Effector CD8-positive, alpha-beta T cell (primary cell): ENCODE results near the gene LRGUK.

Source experiments
- DNase-seq: peaks from one replicate; lab custom pipeline; 2025; lab: John Stamatoyannopoulos, UW

Gene LRGUK

DNA sequence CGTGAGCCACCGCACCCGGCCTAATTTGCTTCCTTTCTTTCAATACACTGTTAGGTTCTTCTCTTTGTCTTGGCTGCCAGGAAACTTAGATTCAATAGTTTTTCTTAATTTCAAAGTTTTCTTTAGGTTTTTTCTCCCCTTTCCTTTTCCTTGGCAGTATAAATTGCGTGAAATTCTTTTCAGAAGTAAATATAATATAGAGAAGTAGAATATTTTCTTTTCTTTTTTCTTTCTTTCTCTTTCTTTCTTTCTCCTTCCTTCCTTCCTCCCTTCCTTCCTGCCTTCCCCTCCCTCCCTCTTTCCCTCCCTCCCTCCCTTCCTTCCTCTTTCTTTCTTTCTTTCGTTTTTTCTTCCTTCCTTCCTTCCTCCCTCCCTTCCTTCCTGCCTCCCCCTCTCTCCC is 1.7 kb downstream of the LRGUK start:
- DNase-seq: no peak

DNA sequence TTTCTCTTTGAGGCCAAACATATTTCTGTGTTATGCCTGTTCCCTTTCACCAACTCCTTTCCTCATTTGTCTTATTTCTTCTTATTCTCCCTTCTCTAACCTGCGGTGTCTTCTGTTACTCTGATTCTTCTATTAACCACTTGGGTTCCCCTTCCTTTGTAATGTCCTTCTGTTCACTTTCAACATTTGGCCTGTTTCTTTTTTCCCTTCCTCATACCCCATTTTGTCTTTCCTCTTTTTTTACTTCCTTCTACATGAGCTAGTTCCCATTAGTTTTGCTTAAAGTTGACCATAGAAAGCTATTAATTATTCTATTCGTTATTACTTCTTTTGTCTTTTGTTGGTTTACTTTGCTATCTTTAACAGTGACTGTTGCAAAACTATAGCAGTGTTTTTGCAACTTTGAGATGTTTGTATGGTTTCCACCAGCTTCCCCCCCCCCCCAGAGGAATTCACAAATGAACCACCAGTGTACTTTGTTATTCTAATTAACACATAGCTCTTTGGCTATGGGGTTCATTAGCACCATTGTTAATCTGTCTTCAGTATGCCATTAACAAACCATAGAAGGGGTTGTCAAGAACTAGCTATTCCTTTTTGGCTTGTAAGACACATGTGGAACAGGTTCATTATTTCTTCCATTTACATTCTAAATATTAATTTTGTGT is 2.9 kb downstream of the LRGUK start:
- no peak for DNase-seq

DNA sequence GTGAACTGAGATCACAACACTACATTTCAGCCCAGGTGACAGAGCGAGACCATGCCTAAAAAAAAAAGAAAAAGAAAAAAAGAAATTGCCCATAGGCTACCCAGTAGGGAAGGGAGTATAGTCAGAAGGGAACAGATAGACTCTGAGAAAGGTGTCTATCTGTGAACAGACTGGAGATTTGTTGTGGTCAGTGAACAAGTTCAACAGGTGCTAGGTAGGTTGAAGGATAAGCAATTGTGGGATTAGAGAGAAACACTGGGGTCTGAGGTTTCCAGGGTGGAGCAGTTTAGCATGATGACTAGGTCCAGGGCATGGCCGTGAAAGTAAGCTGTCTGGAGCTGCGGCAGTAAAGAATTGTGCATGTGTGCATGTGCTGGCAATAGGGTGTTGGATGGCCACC is 6.9 kb downstream of the LRGUK start:
- no peak for DNase-seq

DNA sequence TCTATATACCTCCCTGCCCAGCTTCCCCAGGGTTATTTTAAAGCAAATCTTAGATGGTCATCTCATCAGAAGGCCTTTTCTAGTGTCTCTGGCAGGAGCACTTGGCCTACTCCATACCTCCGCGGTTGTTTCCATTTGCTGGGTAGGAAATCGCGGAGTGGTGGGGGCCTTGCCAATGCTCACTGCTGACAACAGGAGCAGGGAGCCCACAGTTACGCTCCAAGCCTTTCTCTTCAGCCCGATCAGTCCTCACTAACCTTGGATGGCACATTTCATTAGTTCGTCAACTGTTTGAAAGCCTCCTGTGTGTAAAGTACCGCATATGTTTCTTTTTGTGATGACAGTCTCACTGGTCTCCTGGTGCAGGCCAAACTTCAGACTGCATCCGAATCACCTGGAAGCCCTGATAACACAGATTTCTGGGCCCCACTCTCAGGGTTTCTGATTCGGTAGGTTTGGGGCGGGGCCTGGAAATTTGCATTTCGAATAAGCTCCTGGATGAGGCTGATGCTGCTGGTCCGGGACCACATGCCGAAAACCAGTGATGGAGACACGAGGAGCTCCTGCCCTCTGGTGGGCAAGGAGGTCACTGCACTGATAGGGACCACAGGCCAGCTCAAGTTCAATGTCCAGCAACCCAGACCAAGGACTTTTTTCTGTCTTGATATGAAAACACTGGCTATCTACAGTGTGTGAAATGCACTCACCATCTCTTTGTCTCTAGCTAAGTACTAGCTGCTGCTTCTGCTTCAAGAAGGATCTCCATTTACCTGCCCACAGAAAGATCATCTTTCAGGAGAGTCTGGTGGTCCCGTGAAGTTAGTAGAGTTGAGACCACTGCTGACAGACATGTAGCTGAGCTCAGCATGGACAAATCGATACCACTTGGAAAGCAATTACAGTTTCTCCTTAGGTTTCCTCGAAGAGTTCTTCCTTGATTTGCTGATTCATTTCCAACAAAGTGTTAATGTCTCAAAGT is 14.0 kb downstream of the LRGUK start:
- DNase-seq: peak; percentile 5

DNA sequence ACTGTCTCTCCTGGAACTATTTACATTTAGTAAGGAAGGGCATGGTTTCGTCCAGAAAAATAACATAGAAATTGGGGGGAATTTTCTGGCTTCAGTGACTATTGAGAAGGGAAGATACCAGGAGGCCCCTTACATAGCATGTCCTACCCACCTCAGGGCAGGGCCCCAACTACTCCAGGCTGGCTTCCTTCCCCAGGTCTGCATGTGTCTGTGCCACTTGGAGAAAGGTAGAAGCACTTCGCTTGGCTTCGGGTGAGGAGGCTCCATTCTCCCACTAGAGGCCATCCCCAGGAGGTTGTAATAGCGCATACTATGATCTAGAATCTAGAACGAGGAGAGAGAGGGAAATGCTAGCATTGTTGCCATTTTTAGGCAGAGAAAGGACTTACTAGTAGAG is 14.7 kb downstream of the LRGUK start:
- no peak for DNase-seq

DNA sequence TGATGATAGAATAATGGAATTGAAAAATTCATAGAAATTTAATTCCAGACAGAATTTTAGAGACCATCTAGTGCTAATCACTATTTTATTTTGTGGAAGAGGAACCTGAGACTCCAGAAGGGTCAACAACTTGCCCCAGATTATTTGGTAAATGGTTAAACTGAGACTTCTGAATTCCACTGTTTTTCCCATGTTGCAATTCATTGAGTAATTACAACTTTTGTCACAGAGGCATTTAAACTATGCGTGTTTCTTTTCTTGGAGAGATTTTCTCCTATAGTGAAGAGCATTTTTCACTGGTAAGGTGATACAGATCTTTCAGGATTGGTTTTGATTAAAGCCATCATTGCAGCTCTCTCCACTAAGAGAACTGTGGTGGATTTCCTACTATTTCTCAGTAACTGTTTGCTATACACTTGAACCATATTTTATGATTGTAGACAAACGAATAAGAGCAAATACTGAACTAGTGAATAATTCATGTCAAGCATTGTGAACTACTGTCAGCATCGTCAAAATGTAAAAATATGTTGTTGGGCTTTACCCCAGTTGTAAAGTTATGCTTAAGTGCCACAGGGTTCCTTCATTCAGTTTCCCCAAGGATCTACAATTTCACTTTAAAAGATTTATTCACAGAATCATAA is 26.5 kb downstream of the LRGUK start:
- no peak for DNase-seq

DNA sequence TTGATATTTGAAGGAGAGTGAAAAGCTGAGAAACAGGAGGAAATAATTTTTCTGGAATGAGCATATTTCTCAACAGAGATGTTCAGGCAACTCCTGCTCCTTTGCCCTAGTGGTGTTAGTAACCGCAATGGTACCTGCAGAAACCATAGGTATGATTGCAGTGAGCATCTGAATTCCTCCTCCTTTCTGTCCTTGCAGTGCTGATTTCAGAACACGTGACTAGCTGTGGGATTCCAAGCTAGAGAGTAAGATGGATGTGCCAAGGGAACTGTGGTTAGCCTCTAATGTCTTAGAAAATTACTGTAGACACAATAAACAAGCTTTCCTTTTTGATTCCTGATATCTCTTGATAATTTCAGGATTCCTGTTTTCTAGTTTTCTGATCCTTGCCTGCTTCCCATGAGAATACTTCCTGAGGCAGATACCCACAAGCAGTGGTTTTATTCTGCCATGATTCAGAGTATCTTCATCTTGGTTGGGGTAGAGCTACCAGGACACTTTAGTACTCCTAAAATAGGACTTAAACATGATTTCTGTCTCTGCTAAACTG is 27.5 kb downstream of the LRGUK start:
- DNase-seq: no peak

DNA sequence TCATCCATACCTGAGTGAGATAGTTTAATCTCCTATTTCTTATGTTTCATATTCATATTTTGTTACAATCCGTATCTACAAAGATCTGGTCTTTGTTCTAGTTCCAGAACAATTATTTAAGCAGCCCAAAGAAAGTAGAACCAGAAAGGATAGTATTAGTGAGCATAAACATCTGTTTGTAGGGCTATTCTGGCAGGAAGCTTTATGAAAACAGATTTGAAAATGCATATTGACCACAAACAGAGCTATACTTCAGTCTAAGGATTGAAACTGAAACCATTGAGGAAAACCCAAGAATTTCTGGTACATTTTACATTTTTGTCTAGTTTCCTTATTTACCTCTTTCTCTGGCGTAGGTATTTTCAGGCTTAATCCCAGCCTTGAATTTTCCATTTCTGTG is 28.1 kb downstream of the LRGUK start:
- no peak for DNase-seq

DNA sequence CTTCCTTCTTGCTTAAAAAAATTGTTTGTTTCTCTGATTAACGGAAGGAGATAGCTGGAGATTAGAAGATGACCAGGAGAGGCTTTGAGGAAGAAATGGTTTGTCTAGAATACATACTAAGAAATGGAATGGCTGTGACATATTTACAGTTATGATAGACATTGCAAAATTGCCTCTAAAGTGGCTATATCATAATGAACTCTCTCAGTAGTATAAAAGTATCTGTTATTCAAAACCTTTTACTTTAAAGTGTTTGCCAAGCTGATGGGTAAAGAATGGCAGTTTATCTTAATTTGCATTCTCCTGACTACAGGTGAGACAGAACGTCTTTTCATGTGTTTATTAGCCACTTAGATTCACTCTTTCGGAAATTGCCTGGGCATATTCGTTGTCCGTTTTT is 28.7 kb downstream of the LRGUK start:
- DNase-seq: no peak

DNA sequence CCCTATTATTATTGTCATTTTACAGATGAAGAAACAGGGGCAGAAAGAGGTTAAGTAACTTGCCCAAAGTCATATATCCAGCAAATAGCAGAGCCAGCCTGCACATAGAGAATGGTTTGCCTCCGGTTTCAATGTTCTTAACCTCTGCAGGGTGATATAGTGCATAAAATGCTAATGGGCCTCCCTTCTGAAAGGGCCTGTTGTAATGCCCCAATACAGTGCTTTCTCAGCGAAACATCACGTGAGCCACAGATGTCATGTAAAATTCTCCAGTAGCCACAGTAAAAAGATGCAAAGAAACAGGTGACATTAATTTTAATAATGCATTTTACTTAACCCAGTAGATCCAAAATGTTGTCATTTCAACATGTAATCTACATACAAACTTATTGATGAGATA is 38.1 kb downstream of the LRGUK start:
- no peak for DNase-seq

DNA sequence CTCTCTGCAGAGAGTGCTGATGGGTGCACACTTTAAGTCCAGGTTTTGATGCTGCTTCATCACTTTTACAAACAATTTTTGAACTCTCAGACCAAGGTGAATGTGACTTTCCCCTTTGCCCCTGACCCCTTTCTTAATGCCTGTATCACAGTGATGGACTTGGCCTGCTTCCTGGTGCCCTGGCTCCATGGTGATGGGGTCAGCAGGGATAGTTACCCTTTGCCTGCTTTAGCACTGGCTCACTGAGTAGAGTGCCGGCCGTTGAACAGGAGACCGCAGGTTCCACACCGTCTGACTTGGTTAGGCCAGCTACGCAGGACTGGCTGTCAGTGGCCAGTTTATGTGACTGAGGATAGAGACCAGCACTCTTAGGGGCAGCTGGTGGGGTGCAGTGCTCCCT is 40.1 kb downstream of the LRGUK start:
- no peak for DNase-seq

DNA sequence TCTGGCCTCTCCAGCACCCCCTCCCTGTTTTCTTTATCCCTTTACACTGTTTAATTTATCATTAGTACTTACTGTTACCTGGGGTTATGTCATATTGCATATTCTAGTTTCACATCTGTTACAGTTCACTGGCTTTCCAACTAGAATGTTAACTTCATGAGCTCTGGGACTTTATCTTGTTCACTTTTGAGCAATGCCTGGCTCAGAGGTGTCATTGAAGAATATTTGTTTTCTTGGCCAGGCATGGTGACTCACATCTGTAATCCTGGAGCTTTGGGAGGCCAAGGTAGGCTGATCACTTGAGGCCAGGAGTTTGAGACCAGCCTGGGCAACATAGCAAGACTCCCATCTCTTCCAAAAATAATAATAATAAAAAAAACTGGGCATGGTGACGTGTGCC is 40.7 kb downstream of the LRGUK start:
- no peak for DNase-seq

DNA sequence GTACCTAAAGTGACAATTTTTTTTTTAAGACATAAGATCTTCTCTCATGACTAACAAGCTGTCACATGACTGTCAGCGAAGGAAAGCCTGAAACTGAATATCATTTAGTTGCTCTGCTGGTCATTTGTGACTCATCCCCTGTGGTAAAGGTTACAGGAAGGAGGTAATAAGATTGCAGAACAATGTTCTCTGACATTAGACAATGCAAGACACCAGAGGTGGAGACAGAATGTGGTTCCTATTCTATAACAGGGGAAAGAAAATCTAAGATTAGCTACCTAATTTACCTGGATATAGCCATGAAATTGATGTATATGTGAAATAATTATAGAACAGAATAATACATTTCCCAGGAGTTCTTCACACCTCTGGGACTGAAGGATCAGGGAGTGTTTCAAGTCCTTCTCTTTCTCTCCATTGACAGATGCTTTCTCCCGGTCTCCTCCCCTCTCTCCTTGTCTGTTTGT is 47.7 kb downstream of the LRGUK start:
- no peak for DNase-seq

DNA sequence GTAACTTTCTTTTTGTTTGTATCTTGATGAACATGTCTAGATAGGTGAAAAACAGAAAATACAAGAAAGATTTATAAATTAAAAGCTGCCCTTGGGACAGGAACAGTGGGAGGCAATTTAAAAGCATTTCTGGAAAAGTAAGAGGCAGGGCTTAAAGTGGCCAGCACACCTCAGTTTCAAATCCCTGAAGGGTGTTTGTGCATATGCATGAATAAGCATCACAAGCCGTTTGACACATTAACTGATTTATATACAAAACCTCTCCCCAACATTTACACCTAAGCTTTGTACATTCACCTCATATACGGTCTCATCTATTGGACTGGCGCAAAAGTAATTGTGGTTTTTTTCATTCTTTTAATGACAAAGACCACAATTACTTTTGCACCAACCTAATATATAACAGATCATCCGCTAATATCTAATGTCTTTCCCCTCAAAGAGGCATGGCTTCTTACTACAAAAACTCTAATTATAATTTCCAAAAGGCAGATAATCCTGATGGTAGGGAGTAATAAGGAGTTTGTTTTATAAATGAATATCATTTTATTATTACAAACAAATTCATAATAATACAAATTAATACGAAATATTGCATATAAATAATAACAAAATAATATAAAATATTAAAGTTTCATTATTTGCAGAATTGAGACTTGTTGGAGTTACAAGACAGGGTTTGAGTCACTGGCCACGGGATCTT is 48.3 kb downstream of the LRGUK start:
- no peak for DNase-seq

DNA sequence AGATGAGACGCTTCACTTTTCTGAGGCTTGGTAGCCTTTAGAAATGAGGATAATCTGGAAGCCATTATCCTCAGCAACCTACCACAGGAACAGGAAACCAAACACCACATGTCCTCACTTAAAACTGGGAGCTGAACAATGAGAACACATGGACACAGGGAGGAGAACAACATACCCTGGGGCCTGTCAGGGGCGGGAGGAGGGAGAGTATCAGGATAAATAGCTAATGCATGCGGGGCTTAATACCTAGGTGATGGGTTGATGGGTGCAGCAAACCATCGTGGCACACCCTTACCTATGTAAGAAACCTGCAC is 48.9 kb downstream of the LRGUK start:
- DNase-seq: no peak

DNA sequence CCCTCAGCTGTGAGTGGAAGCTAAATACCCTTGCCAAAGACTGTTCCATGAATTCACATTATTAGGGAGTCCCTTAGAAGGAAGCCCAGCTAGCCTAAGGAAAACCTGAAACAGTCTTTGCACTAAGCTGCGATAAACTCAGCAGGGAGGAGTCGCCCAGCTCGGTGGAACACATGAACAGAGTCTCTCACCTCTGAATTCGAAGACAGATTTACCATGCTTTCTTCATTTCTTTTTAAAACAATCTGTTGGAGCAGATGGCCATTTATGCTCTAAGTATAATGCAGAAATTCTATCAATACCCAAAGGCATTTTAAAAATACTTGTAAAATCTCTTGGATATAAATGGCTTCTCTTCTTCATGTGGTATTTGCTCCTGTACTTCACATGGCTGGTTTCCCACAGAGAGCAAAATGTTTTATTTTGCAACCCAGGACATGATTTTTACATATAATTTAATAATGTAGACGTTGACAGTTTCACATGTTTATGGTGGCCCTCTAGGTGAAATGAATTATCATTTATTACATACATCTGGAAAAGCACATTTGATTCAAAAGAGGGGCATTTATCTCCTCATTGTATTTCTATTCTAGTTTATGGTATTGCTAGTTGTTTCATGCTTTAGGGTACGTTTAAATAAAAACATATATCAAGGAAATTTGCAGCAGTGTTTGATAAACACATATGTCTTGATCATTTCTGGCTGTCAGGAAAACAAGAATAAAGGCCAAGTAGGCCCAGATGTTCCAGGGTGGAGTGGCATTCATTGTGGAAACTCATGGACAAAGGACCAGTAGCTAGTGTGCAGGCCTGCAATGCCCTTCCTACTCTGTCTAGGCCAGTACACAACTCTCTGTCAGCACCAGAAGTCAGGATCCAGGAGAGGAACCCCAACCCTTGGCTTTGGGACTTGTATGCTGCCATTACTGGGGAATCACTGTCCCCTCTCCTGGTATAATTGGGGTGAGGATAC is 52.2 kb downstream of the LRGUK start:
- no peak for DNase-seq

DNA sequence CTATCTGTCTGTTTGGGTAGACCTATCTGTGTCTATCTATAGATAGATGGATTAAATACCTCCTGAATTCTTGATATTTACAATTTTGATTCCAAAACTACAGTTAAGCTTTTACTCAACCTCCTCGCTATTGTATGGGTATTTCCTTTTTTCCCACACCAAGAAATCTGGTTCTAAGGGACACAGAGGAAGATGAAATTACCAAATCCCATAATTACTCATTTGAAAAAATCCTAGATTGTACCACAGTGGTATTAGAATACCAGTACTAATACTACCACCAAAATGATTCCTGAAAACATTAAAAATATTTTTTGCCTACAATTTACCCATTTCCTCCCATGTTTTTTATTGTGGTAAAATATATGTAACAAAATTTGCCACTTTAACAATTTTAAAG is 53.2 kb downstream of the LRGUK start:
- DNase-seq: no peak

DNA sequence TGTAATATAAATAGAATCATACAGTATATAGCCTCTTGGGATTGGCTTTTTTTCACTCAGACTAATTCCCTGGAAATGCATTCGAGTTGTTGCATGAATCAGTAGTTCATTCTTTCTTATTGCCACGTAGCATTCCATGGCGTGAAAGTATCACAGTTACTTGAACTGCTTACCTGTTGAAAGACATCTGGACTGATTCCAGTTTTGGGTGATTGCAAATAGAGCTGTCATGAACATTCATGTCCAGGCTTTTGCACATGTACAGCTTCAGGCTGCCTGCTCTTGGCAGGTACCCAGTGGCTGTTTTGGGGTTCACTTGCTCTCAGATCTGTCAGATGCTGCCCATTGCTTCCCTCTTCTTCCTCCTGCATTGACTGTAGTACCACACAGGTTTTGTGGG is 54.9 kb downstream of the LRGUK start:
- no peak for DNase-seq

DNA sequence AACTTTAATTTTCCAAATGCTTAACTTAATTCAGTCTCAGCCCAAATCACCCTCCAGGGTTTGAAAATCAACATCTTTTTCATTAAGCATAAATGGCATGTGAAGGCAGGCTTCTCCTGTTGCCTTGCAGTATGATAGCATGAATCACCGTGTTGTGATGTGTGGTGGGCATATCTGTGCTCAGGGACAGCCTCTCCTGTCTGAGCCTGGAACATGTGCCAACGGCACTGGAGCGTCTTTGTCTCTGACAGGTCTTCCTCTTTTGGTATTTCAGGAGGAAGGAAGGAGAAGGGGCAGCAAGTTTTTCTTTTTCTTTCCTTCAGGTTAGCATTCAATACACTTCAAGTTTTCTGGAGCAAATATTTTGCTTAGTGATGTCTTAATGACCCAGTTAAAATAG is 57.6 kb downstream of the LRGUK start:
- DNase-seq: no peak

DNA sequence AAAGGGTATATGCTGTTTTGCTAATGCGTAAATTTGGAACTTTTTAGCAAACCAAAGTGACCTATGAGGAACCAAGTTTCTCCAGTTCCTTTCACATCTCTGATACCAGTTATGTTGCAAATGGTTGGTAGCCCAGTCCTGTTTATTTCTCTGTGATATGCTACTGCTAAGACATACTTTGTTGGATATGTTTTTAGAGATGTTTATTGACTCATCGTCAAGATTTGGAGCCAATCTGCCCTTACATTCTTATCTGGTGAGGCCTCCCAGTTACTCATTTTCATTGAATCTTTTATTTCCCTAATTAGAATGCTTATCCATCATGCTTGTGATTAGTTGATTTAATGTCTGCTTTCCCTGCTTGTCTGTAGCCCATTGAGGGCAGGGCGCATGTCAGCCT is 58.9 kb downstream of the LRGUK start:
- DNase-seq: no peak

DNA sequence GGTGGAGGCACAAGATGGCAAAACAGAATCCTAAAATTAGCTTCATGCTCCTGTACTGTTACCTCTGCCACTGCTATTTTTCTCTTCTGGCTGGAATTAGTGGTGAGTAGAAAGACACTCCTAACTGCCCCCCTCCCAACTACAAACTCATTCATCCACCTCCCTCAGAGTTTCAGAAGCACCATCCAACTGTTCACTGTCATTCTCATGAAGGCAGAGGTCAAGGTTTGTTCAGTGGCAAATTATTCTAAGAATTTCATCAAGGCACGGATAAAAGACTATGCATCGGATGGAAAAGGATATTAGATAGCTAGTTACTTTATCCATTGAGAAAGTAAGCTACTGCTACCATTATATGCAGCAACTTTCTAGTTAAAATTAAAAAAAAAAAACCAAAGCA is 59.7 kb downstream of the LRGUK start:
- no peak for DNase-seq
